HepG2 (cell line): ENCODE measurements around the gene SPHK1. TPM values are rescaled to one million over a fixed set of nuclear protein-coding genes. Genes with fewer than 3 reads are reported as not detected.
A peak's percentile ranks its signal among the peaks of the same experiment; 100 is the strongest.

Source experiments
- ATAC-seq: fragments of 200-7000 bp; cut with Tn5 transposase; 3 replicates; pipeline ENCODE4 v1.9.1; 2020; ENCODE audit warnings: mild to moderate bottlenecking, moderate library complexity
- BruUV-seq: library from RNA; stranded (reverse); fragments of 400-500 nt; replicated peaks from 2 replicates; lab custom pipeline; 2021; lab: Mats Ljungman, UMichigan
- CTCF ChIA-PET: fragments of 300-600 bp; formaldehyde crosslinking; extraction: SDS; loops from one replicate; lab custom pipeline; 2021; ENCODE audit warnings: low total read pairs, inconsistent platforms, low intra/inter-chr PET ratio; lab: Yijun Ruan, JAX
- POLR2A ChIA-PET: fragments of 350-600 bp; sonication (Branson Sonifier 250); formaldehyde crosslinking; loops from one replicate; lab custom pipeline; 2020; ENCODE audit warnings: antibody characterized with exemption, inconsistent platforms; lab: Yijun Ruan, JAX
- DNase-seq: peaks from one replicate; pipeline ENCODE4 v3.0.0-alpha.2; 2015; ENCODE audit warnings: low spot score
- FAIRE-seq: peaks from 3 replicates; lab custom pipeline; 2011; peaks lifted over from hg19 to GRCh38; lab: Jason Lieb, UNC
- H2AFZ ChIP-seq: one replicate; pipeline ENCODE4 v1.6.1; 2011; ENCODE audit warnings: low read length, inconsistent platforms
- H3K27ac ChIP-seq: fragments of 300-600 bp; 3 replicates; pipeline ENCODE4 v1.8.0; 2011; ENCODE audit warnings: mixed run types, mild to moderate bottlenecking, mixed read lengths, low read length, inconsistent platforms; ENCODE audit not compliant: insufficient read depth; ENCODE audit errors: extremely low read length
- H3K27me3 ChIP-seq, 2 experiments: fragments of 200-600 bp in 1 of 2; 2 replicates in 1 of 2; 3 replicates in 1 of 2; pipeline versions ENCODE4 v1.6.0 to v1.8.0; 2011; ENCODE audit warnings: low read length in 2 of 2, mild to moderate bottlenecking in 2 of 2, moderate library complexity in 2 of 2, inconsistent platforms in 1 of 2; ENCODE audit not compliant: insufficient read depth in 2 of 2, control insufficient read depth in 1 of 2
- H3K36me3 ChIP-seq, 2 experiments: fragments of 200-600 bp in 1 of 2; replicated peaks in 1 of 2; 2 replicates in 1 of 2; 3 replicates in 1 of 2; pipeline versions ENCODE4 v1.5.1 to v1.8.0; 2011; ENCODE audit warnings: low read length in 2 of 2, inconsistent platforms in 1 of 2; ENCODE audit not compliant: insufficient read depth in 2 of 2, control insufficient read depth in 1 of 2
- H3K4me1 ChIP-seq: 2 replicates; pipeline ENCODE4 v1.5.1; 2012; ENCODE audit warnings: low read length, inconsistent platforms; ENCODE audit not compliant: insufficient read depth
- H3K4me2 ChIP-seq: 2 replicates; pipeline ENCODE4 v1.6.0; 2011; ENCODE audit warnings: low read depth, low read length, inconsistent platforms
- H3K4me3 ChIP-seq, 3 experiments: fragments of 200-600 bp in 1 of 3; sonication (generic), shearing (Covaris generic) in 1 of 3; replicated peaks in 1 of 3; 2 replicates each; pipeline ENCODE4 v1.5.1; 2011 to 2016; ENCODE audit warnings: low read length in 3 of 3, inconsistent platforms in 2 of 3, low read depth in 2 of 3, mild to moderate bottlenecking in 2 of 3, control low read depth in 1 of 3, mixed read lengths in 1 of 3; ENCODE audit not compliant: insufficient read depth in 1 of 3
- H3K79me2 ChIP-seq: one replicate; pipeline ENCODE4 v1.6.1; 2011; ENCODE audit warnings: low read length, inconsistent platforms; ENCODE audit not compliant: insufficient read depth
- H3K9ac ChIP-seq: 2 replicates; pipeline ENCODE4 v1.6.0; 2011; ENCODE audit warnings: mild to moderate bottlenecking, low read depth, low read length, inconsistent platforms; ENCODE audit not compliant: insufficient read depth
- H3K9me3 ChIP-seq: 2 replicates; pipeline ENCODE4 v1.5.1; 2012; ENCODE audit warnings: mild to moderate bottlenecking, low read length
- H4K20me1 ChIP-seq: 2 replicates; pipeline ENCODE4 v1.6.0; 2011; ENCODE audit warnings: inconsistent platforms, mild to moderate bottlenecking, low read length, moderate library complexity; ENCODE audit not compliant: insufficient read depth
- AKAP8 ChIP-seq: sonication (generic); formaldehyde crosslinking; IDR thresholded peaks from 2 replicates; pipeline ENCODE4 v1.5.1; 2020; ENCODE audit warnings: mild to moderate bottlenecking, missing genetic modification reagents
- CC2D1A ChIP-seq: sonication (generic); formaldehyde crosslinking; IDR thresholded peaks from 2 replicates; pipeline ENCODE4 v1.8.1; 2023; ENCODE audit warnings: mild to moderate bottlenecking, missing genetic modification reagents
- NCOA5 ChIP-seq: sonication (generic); formaldehyde crosslinking; IDR thresholded peaks from 2 replicates; pipeline ENCODE4 v1.4.0; 2020; ENCODE audit warnings: missing genetic modification reagents
- SMYD3 ChIP-seq: sonication (generic); formaldehyde crosslinking; IDR thresholded peaks from 2 replicates; pipeline ENCODE4 v1.8.1; 2023; ENCODE audit warnings: mild to moderate bottlenecking, missing genetic modification reagents
- TP53 ChIP-seq: sonication (generic); formaldehyde crosslinking; conservative IDR thresholded peaks from 2 replicates; pipeline ENCODE4 v1.4.0; 2020; ENCODE audit warnings: missing genetic modification reagents
- ZBTB38 ChIP-seq: sonication (generic); formaldehyde crosslinking; IDR thresholded peaks from 2 replicates; pipeline ENCODE4 v1.5.1; 2020; ENCODE audit warnings: mild to moderate bottlenecking, missing genetic modification reagents
- ZFP41 ChIP-seq: sonication (generic); formaldehyde crosslinking; IDR thresholded peaks from 2 replicates; pipeline ENCODE4 v1.4.0; 2020; ENCODE audit warnings: mild to moderate bottlenecking, missing genetic modification reagents, borderline replicate concordance
- ZNF10 ChIP-seq: sonication (generic); formaldehyde crosslinking; IDR thresholded peaks from 2 replicates; pipeline ENCODE4 v1.4.0; 2020; ENCODE audit warnings: mild to moderate bottlenecking, low read depth, missing genetic modification reagents, borderline replicate concordance
- ZNF329 ChIP-seq: sonication (generic); formaldehyde crosslinking; IDR thresholded peaks from 2 replicates; pipeline ENCODE4 v1.9.0; 2021; ENCODE audit warnings: low read depth, mild to moderate bottlenecking, missing genetic modification reagents
- ZNF678 ChIP-seq: sonication (generic); formaldehyde crosslinking; IDR thresholded peaks from 2 replicates; pipeline ENCODE4 v1.4.0; 2020; ENCODE audit warnings: mild to moderate bottlenecking, missing genetic modification reagents
- ZSCAN22 ChIP-seq: sonication (generic); formaldehyde crosslinking; IDR thresholded peaks from 2 replicates; pipeline ENCODE4 v1.4.0; 2020; ENCODE audit warnings: mild to moderate bottlenecking, missing genetic modification reagents
- WGBS: methylation state at CpG from one replicate; pipeline ENCODE4 v1.1.6; 2017; ENCODE audit warnings: low lambda C conversion rate; 5-methylcytosine and 5-hydroxymethylcytosine counted together
- in situ Hi-C: cut with HindIII; loops from 2 replicates; pipeline ENCODE4 v1.10.0; 2017; ENCODE audit warnings: low pct_unique_long_range_greater_than_20kb; ENCODE audit not compliant: extremely low pct_ligation_motif_present
- intact Hi-C: fragments of 100-400 bp; cut with micrococcal nuclease; formaldehyde crosslinking; loops from one replicate; pipeline ENCODE4 v1.10.0; 2022; ENCODE audit not compliant: unreplicated experiment
- polyA plus RNA-seq, 8 experiments: library from polyadenylated mRNA; depleted of rRNA in 3 of 8; stranded (reverse) in 7 of 8; unstranded in 1 of 8; fragments of >200 nt; fragmentation: Illumina TruSeq in 4 of 8; extraction: Trizol in 4 of 8; gene quantifications; 2 replicates each; pipeline versions ENCODE4 v1.2.1 to v1.2.3, GENCODE V29; 2011 to 2016; ENCODE audit warnings: low read depth in 4 of 8, missing spikeins in 1 of 8, mixed read lengths in 1 of 8; ENCODE audit not compliant: insufficient read depth in 1 of 8
- total RNA-seq, 5 experiments: library from RNA; depleted of rRNA; stranded (reverse); fragments of >200 nt; fragmentation: Illumina TruSeq; extraction: Trizol; gene quantifications; 2 replicates each; pipeline ENCODE4 v1.2.3, GENCODE V29; 2016; ENCODE audit warnings: low read depth in 1 of 5
- TF ChIP-seq, protein P1 (sequence below): fragments of 450-650 bp; IDR thresholded peaks from 2 replicates; pipeline ENCODE4 v1.6.1; 2017; ENCODE audit warnings: mild to moderate bottlenecking
- TF ChIP-seq, protein P2 (sequence below): sonication (generic); formaldehyde crosslinking; IDR thresholded peaks from 2 replicates; pipeline ENCODE4 v1.8.1; 2023; ENCODE audit warnings: mild to moderate bottlenecking, missing genetic modification reagents, borderline replicate concordance
- TF ChIP-seq, protein P3 (sequence below): sonication (generic); formaldehyde crosslinking; IDR thresholded peaks from 2 replicates; pipeline ENCODE4 v1.9.0; 2021; ENCODE audit warnings: missing genetic modification reagents, borderline replicate concordance
- TF ChIP-seq, protein P4 (sequence below): IDR thresholded peaks from 2 replicates; pipeline ENCODE4 v1.6.1; 2012; ENCODE audit warnings: low read depth, low read length, improper control_type of control experiment

Gene SPHK1
- total and polyA plus RNA-seq, 2 of the 13 experiments (the other 11 are each of a cell fraction or from before 2014, with no cell fraction given) = 129 to 160 TPM

DNA sequence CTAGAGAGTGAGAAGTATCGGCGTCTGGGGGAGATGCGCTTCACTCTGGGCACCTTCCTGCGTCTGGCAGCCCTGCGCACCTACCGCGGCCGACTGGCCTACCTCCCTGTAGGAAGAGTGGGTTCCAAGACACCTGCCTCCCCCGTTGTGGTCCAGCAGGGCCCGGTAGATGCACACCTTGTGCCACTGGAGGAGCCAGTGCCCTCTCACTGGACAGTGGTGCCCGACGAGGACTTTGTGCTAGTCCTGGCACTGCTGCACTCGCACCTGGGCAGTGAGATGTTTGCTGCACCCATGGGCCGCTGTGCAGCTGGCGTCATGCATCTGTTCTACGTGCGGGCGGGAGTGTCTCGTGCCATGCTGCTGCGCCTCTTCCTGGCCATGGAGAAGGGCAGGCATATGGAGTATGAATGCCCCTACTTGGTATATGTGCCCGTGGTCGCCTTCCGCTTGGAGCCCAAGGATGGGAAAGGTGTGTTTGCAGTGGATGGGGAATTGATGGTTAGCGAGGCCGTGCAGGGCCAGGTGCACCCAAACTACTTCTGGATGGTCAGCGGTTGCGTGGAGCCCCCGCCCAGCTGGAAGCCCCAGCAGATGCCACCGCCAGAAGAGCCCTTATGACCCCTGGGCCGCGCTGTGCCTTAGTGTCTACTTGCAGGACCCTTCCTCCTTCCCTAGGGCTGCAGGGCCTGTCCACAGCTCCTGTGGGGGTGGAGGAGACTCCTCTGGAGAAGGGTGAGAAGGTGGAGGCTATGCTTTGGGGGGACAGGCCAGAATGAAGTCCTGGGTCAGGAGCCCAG, 2.8 kb downstream of the SPHK1 start:
- ATAC-seq (no peak), DNase-seq (no peak), FAIRE-seq (no peak)
- ChIA-PET CTCF (interaction anchor here (1.5 to 3.3 kb wide), 2 partner anchors 11 to 17 kb away, joined by 4 to 12 read pairs; no protein-coding TSS in a partner anchor), POLR2A (interaction anchor here (1.7 to 20.9 kb wide), 7 partner anchors 11 to 84 kb away, joined by 5 to 1379 read pairs (median 79); partner anchors contain the start of genes PRPSAP1 and QRICH2)
- Histone ChIP-seq H3K4me1 (peaks cover 35% of the 10 kb centered on the region), H3K4me3 (no peak overlapping the region), H3K27me3 (no peaks in the 10 kb centered on the region; a peak in 1 of 5 replicates), H3K36me3 (peaks cover 25 to 33% of the 10 kb centered on the region in 2 experiments; a peak in 4 of 5 replicates), H3K79me2 (peaks cover 40% of the 10 kb centered on the region), H3K27ac (no peak overlapping the region), H3K4me2 (peak overlapping the region; percentile 99; the same call in 1 of the 2 replicates), H4K20me1 (peaks cover 31% of the 10 kb centered on the region; the same call in 1 of the 2 replicates), H2AFZ (no peak overlapping the region), H3K9me3 (no peaks in the 10 kb centered on the region), H3K9ac (no peak overlapping the region)
- no TSS peak for BruUV-seq
- intact Hi-C loops (no loop called here), in situ Hi-C loops (loop anchor here (5.0 kb wide), 1 partner anchor 35 kb away; the partner anchor contains the start of gene PRPSAP1)
- WGBS = 96% methylated on average over 26 of the region's 31 CpGs
- TF ChIP-seq ZBTB38 (CRISPR knock-in tag) (0 out of 2 replicates have a peak, but pooled peaks have one; percentile 12), TP53 (CRISPR knock-in tag) (no peak), NCOA5 (no peak), ZNF678 (CRISPR knock-in tag) (no peak), CC2D1A (CRISPR knock-in tag) (no peak), ZFP41 (CRISPR knock-in tag) (0 out of 2 replicates have a peak, but pooled peaks have one; percentile 17), ZNF10 (CRISPR knock-in tag) (no peak), AKAP8 (CRISPR knock-in tag) (peak; percentile 59; the same call in 1 of the 2 replicates), ZSCAN22 (CRISPR knock-in tag) (no peak), ZNF329 (CRISPR knock-in tag) (0 out of 2 replicates have a peak, but pooled peaks have one; percentile 37), SMYD3 (CRISPR knock-in tag) (no peak)
- TF ChIP-seq, protein P1, sequence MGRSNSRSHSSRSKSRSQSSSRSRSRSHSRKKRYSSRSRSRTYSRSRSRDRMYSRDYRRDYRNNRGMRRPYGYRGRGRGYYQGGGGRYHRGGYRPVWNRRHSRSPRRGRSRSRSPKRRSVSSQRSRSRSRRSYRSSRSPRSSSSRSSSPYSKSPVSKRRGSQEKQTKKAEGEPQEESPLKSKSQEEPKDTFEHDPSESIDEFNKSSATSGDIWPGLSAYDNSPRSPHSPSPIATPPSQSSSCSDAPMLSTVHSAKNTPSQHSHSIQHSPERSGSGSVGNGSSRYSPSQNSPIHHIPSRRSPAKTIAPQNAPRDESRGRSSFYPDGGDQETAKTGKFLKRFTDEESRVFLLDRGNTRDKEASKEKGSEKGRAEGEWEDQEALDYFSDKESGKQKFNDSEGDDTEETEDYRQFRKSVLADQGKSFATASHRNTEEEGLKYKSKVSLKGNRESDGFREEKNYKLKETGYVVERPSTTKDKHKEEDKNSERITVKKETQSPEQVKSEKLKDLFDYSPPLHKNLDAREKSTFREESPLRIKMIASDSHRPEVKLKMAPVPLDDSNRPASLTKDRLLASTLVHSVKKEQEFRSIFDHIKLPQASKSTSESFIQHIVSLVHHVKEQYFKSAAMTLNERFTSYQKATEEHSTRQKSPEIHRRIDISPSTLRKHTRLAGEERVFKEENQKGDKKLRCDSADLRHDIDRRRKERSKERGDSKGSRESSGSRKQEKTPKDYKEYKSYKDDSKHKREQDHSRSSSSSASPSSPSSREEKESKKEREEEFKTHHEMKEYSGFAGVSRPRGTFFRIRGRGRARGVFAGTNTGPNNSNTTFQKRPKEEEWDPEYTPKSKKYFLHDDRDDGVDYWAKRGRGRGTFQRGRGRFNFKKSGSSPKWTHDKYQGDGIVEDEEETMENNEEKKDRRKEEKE = no peak
- TF ChIP-seq, protein P2, sequence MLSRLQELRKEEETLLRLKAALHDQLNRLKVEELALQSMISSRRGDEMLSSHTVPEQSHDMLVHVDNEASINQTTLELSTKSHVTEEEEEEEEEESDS = no peak
- TF ChIP-seq, protein P3, sequence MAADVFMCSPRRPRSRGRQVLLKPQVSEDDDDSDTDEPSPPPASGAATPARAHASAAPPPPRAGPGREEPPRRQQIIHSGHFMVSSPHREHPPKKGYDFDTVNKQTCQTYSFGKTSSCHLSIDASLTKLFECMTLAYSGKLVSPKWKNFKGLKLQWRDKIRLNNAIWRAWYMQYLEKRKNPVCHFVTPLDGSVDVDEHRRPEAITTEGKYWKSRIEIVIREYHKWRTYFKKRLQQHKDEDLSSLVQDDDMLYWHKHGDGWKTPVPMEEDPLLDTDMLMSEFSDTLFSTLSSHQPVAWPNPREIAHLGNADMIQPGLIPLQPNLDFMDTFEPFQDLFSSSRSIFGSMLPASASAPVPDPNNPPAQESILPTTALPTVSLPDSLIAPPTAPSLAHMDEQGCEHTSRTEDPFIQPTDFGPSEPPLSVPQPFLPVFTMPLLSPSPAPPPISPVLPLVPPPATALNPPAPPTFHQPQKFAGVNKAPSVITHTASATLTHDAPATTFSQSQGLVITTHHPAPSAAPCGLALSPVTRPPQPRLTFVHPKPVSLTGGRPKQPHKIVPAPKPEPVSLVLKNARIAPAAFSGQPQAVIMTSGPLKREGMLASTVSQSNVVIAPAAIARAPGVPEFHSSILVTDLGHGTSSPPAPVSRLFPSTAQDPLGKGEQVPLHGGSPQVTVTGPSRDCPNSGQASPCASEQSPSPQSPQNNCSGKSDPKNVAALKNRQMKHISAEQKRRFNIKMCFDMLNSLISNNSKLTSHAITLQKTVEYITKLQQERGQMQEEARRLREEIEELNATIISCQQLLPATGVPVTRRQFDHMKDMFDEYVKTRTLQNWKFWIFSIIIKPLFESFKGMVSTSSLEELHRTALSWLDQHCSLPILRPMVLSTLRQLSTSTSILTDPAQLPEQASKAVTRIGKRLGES (CRISPR knock-in tag) = no peak
- TF ChIP-seq, protein P4, sequence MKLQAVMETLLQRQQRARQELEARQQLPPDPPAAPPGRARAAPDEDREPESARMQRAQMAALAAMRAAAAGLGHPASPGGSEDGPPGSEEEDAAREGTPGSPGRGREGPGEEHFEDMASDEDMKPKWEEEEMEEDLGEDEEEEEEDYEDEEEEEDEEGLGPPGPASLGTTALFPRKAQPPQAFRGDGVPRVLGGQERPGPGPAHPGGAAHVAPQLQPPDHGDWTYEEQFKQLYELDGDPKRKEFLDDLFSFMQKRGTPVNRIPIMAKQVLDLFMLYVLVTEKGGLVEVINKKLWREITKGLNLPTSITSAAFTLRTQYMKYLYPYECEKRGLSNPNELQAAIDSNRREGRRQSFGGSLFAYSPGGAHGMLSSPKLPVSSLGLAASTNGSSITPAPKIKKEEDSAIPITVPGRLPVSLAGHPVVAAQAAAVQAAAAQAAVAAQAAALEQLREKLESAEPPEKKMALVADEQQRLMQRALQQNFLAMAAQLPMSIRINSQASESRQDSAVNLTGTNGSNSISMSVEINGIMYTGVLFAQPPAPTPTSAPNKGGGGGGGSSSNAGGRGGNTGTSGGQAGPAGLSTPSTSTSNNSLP = no peak
